Measurements from ENCODE around the gene S100A5. TPM values are rescaled to one million over a fixed set of nuclear protein-coding genes. Genes with fewer than 3 reads are reported as not detected.

The S100A5 gene
- total RNA-seq, 1 donor from 2014 or later: 2.9 TPM

DNA sequence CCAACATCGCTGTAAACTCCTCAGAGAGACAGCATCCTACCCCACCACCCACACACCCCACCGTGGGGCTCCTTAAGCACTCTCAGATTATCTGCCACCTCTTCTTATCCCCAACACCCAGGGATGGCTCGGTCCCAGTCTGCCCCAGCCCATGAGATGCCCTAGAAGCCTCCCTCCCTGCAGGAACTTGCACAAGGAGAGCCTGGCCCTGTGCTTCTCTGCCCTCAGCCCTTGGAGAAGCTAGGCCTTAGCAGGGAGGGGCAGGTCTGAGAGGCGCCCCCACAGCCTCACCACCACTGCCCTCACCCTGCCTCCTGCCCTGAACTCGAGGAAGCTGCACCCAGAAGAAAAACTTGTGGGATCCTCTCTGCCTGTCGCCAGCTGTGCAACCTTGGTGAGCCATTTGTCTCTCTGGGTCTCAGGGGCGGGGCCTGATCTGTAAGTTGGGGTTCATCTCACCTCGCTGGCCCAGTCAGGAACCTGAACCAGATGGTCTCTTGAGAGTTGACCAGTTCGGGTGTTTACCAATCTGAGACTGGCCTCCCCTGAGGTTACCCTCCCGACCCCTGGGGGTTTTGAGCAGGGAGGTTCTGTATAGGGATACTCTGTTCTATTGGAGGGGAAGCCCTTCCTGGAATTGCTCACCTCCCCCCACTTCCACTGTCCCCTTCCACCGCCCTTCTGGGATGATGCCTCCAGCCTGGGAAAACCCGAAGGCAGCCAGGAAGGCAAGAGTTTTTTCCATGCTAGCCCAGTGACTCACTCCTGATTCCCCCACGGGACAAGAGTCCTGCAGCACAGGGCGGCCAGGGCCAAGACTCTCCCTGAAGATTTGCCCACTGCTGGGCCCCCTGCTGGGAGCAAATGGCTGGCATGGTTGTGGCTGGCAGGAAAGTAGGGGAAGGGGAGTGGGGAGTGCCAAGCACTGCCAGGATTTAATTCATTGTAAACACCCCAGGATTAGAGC, 8.3 kb upstream of the S100A5 start, which contains the start of gene S100A3:
Gene S100A3, minus strand, starts transcription at position 537 of the 967 bp plus-strand sequence. CDS start 773 bp downstream, outside the sequence.
- DNase-seq (ENCODE audit: low read depth): peak; percentile 94

DNA sequence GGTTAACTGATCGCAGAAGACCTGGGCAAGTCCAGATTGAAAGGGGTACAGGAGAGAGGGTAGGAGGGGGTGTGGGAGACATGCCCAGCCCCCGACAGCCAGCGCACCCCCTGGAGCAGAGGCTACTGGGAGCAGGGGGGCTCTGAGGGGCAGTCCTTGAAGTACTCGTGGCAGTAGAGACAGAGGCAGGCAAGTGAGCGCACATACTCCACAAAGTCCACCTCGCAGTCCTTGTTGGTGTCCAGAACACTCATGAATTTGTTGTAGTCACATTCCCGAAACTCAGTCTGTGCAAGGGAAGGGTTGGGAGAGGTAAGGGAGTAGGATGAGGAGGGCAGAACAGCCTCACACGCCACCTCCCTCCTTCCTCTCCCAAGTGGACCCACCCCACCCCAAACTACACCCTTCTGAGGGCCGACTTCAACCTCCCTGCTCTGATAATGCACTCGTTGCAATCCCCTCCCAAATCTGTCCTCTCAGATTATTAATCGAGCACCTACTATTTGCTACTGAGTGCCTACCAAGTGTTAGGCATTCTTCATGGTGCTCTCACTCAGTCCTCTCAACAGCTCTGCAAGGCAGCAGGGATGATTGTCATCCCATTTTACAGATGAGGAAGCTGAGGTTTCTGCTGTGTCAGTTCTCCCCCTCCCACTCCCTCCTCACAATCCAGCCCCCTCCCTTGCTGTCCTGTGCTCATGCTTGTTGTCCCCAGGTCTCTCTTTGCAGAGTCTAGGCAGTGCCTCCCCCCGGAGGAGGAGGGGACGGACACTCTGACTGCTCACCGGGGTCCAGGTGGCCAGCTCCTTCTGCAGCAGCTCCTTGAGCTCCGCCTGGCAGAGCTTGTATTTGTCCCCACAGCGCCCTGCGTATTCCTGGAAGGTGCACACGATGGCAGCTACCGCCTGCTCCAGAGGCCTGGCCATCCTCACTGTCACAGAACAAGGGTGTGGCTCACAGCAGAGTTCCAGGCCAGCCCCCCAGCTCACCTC, 7.1 kb upstream of the S100A5 start:
- no peak for DNase-seq (ENCODE audit: low read depth)

- no peak for DNase-seq (ENCODE audit: low read depth)
These were observed 6.2 kb upstream of the S100A5 start for GRCh38 chr1:153546796-153547559.

DNA sequence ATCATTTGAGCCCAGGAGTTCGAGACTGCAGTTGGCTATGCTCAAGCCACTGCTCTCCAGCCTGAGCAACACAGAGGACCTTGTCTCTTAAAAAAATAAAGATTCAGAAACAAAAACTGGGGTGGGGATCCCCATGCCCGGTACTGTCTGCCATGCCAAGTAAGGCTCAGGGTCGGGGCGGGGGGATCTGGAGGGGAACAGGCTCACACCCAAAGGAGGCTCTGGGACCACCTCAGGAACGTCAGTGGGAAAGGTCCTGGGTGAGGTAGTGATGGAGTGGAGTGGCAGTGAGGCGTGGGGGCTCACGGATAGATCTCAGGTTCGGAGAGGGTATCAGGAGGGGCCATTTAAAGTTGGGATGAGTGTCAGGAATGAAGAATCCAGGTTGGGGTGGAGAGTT, 5.6 kb upstream of the S100A5 start:
- DNase-seq (ENCODE audit: low read depth): no peak

GRCh38 chr1:153545067-153546055, 4.6 kb upstream of the S100A5 start, which contains the start of gene S100A4:
TSS of gene S100A4 (minus strand) at chr1:153545806. CDS start at chr1:153544794, 1,012 bp downstream.
- DNase-seq (ENCODE audit: low read depth): peak; percentile 99

DNA sequence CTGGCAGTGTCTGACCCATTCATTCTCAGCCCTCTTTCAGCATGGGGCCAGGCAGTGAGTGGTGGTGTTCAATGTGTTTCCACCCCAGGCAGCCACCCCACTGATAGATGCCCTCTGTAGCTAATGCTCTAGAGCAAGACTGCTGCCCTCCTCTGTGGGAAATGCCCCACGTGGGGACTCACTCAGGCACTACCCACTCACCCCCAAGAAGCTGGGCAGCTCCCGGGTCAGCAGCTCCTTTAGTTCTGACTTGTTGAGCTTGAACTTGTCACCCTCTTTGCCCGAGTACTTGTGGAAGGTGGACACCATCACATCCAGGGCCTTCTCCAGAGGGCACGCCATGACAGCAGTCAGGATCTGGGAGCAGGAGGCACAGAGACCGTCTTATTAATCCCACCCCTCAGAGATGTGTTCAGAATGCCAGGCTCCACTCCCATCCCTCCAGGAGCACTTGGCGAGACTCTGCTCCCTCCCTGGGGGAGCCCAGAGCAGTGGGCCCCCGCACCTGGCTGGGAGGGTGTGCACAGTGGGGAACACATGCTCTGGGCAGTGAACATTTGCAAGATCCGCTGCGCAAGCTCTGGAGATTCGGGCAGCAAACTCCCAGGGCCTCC, 3.8 kb upstream of the S100A5 start:
- no peak for DNase-seq (ENCODE audit: low read depth)

GRCh38 chr1:153543736-153544135, 3.0 kb upstream of the S100A5 start:
- DNase-seq (ENCODE audit: low read depth): no peak

DNA sequence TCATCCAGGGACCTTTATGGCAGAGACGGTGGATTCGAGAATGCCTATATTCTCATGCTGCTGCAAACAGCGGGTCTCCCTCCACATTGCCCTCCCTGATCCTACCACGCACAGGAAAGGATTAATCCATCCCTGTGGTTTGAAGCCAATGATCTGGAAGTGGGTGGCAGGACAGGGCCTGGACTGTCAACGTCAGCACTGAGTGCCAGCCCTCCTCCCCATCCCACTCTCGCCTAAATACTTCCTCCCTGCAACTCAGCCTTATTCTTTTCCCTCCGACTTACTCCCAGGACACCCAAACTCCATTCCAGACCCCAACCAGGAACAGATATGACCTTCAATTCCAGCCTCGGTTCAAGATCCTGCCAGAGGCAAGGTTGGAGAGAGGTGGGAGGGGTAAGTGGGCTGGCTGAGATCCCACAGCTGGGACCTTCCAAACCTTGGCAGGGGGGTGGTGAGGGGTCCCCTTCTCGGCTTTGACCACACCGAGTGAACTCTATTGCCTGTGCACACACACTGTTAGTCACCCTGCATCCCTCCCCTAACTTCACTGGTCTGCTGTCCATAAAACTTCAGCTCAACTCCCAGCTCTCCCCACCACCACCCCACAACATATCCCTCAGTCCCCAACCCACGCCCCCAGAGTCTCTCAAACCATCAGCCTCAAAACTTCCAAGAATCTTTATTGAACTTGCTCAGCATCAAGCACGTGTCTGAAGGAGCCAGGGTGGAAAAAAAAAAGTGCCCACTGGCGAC, 2.4 kb upstream of the S100A5 start:
- DNase-seq (ENCODE audit: low read depth): peak; percentile 58

GRCh38 chr1:153541641-153542590, 1.2 kb upstream of the S100A5 start:
- no peak for DNase-seq (ENCODE audit: low read depth)

GRCh38 chr1:153539395-153540093, 1.2 kb downstream of the S100A5 start:
- DNase-seq (ENCODE audit: low read depth): no peak

DNA sequence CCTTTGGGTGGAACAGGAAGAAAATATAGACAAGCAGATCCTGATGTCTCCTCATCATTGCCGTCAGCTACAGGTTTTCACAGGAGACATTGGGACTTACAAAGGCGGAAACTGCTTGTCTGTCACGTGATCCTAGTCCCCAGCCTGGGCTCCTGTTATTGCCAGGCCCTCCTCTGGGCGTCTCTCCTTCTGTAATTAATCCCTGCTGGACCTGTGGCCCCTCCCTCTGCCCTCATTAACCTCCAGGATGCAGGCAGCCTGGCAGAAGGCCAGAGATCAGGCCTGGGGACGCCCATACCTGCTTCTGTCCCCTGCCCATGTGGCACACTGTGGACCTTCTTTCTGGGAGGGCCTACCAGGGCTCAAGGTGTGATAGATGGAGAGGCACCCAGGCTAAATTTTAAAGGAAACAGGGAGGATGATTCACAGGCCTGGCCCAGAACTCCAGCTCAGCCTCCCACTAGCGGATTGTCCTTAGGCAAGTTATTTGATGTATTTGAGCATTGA, 2.4 kb downstream of the S100A5 start:
- DNase-seq (ENCODE audit: low read depth): no peak

- no peak for DNase-seq (ENCODE audit: low read depth)
These were observed 3.4 kb downstream of the S100A5 start for GRCh38 chr1:153537376-153537730.

DNA sequence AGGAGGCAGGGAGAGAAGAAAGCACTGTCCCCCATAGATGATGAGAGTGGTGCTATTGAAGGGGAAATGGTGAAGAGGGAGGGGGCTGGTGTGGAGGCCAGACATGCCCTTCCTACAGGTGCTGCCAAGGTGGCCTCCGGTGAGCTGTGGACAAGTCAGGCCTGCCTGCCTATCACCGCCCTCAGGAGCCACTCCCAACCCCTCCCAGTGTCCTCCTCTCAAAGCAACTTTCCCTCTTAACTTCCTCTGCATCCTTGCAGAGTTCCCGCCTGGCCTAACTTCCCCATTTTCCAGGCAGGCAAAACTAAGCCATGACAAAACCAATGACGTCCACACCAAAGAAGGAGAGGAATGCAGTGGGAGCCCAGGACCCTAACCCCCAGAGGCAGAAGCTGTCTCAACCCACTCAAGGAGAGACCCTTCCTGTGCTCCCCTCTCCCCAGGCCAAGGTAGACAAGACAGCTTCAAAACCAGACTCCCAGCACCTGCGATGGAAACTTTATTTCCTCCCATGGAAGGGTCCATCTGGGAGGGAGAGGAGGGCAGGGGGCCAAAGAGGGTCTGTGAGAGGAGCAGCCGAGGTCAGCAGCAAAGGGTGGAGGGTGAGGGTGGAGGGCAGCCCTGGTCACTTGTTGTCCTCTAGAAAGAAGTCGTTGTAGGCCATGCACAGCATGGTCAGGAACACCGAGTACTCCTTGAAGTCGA, 3.9 kb downstream of the S100A5 start:
- no peak for DNase-seq (ENCODE audit: low read depth)

DNA sequence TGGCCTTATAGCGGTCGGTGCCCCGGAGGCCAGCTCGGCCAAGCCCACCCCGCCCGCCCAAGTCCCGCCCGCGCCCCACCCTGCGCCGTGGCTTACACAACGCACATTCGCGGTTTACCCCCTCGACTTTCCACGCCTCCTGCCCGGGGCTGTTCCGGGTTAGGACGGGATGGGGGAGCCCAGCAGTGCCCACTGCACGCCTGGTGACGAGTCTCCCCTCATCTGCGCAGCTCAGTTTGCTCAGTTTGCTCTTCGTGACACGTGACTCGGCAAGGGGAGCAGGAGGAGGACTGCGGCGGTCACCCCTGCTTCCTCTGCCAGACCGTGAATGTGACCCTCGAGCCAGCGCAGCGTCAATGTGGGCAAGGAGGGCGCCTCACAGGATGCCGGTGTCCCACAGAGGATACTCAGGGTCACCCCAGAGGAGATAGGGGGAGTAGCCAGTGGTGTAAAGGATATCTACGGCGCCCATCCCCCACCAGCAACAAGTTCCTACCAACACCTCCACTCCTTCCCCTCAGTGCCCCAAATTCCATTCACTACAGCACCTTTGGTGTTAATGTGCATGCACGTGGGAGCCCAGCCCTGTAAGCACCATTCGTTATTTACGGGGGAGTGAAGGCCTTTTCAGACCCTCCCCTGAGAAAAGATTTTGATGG, 4.6 kb downstream of the S100A5 start:
- peak; percentile 96 for DNase-seq (ENCODE audit: low read depth)

All from myocyte (in vitro differentiated cells).